Spleen (tissue), 7 donors: Measurements from ENCODE around the gene ABCA1.
A peak's percentile ranks its signal among the peaks of the same experiment; 100 is the strongest.

ENCODE experiments used
- CTCF ChIP-seq, 11 experiments: fragments of 200-600 bp in 7 of 11; fragments of 450-650 bp in 4 of 11; sonication (generic) in 4 of 11; IDR thresholded peaks in 8 of 11; conservative IDR thresholded peaks in 3 of 11; 1 replicate in 7 of 11; 2 replicates in 4 of 11; pipeline versions ENCODE4 v1.4.0 to v1.8.0; 2016 to 2021; ENCODE audit warnings: antibody characterized with exemption in 11 of 11, inconsistent platforms in 4 of 11, mild to moderate bottlenecking in 1 of 11
- POLR2A ChIP-seq, 3 donors: fragments of 450-650 bp; IDR thresholded peaks; one replicate each; pipeline ENCODE4 v1.5.1; 2017; ENCODE audit warnings: antibody characterized with exemption in 3 of 3, mild to moderate bottlenecking in 1 of 3
- POLR2AphosphoS5 ChIP-seq, 3 donors: sonication (generic); formaldehyde crosslinking; IDR thresholded peaks; one replicate each; pipeline ENCODE4 v1.5.1; 2017; ENCODE audit warnings: antibody characterized with exemption in 3 of 3
- donor health status: DM: no; HTN: no; CAD: no; lungs with moderate emphysema.
- donor health status: DM: no; HTN: no; CAD: no.
- donor health status: DM: no; HTN: no; CAD: no.

GRCh38 chr9:104868687-104869404 is 59.1 kb downstream of the ABCA1 start:
- no peak for TF ChIP-seq CTCF (IDR thresholded peaks at IDR 0.05 in 8 of 11, conservative IDR thresholded peaks at IDR 0.05 in 3 of 11)
- TF ChIP-seq POLR2AphosphoS5 (IDR thresholded peaks at IDR 0.05) = peak; percentile 63 to 66 (median 65)
- TF ChIP-seq POLR2A (IDR thresholded peaks at IDR 0.05) = no peak
